ENCODE measurements around the gene CD38. TPM values are rescaled to one million over a fixed set of nuclear protein-coding genes. Genes with fewer than 3 reads are reported as not detected.

The CD38 gene
- polyA plus RNA-seq, 2 of the 4 experiments (the other 2 are of a cell fraction), result 7.8 to 12.4 TPM

DNA sequence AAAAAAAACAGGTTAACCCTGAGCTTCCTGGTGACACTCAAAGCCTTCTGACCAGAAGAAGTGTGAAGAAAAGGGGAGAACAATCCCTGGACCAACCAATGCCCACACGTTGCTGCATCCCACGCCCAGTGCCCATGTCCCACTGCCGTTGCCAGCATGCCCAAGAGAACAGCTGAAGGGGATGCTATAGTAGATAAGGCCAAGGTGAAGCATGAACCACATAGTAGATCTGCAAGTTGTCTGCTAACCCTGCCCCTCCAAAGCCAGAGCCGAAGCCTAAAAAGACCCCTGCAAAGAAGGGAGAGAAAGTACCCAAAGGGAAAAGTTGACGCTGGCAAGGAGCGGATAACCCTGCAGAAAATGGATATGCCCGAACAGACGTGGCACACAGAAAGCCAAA is 11.3 kb upstream of the CD38 start:
- Histone ChIP-seq H3K27ac (no peak overlapping the region), H3K4me3 (no peak overlapping the region), H3K4me2 (no peak overlapping the region), H3K9me3 (no peaks in the 10 kb centered on the region), H3K4me1 (peaks cover 7% of the 10 kb centered on the region; the same call in 1 of the 3 replicates)
- WGBS (ENCODE audit: missing lambda C conversion rate), result 86% methylated on average over 8 of the region's 8 CpGs
- ChIA-PET CTCF (interaction anchor here (1.2 kb wide), 2 partner anchors 11 to 287 kb away, joined by 4 read pairs; no protein-coding TSS in a partner anchor), POLR2A (no interaction called here)
- FAIRE-seq (no peak), ATAC-seq (no peak), DNase-seq (ENCODE audit: low read depth in 1 of 2, low spot score in 1 of 2) (no peak)
- TF ChIP-seq HOXB5 (CRISPR knock-in tag; IDR thresholded peaks at IDR 0.05) (no peak), ZSCAN20 (CRISPR knock-in tag; IDR thresholded peaks at IDR 0.05) (no peak), EP300 (IDR thresholded peaks at IDR 0.05) (no peak)
- TF ChIP-seq, protein P1, sequence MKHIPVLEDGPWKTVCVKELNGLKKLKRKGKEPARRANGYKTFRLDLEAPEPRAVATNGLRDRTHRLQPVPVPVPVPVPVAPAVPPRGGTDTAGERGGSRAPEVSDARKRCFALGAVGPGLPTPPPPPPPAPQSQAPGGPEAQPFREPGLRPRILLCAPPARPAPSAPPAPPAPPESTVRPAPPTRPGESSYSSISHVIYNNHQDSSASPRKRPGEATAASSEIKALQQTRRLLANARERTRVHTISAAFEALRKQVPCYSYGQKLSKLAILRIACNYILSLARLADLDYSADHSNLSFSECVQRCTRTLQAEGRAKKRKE (CRISPR knock-in tag; IDR thresholded peaks at IDR 0.05; ENCODE audit: low read depth), result no peak

DNA sequence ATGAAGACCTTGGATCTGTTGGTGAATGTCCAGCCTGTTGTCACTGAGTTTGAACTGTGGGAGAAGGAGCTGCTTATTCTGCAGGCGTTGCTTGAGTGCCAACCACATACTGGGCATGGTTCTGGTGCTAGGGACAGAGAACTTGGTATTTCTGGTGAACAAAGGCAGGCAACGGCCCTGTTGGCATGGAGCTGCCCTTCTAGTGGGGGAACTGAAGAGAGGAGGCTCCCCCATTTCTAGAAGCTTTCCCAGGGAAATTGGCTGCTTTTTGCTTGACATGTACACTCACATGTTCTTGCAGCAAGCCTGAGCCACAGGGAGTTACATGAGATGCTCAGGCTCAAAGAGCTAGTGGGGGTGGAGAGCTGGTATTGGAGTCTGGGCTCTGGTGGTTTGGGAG is 8.9 kb upstream of the CD38 start:
- DNase-seq (ENCODE audit: low read depth in 1 of 2, low spot score in 1 of 2), result no peak
- H3K9me3 ChIP-seq, result no peaks in the 10 kb centered on the region
- no peak overlapping the region for H3K4me2 ChIP-seq
- ATAC-seq, result no peak
- H3K27ac ChIP-seq, result no peak overlapping the region
- POLR2A ChIA-PET, result no interaction called here
- H3K4me3 ChIP-seq, result no peak overlapping the region
- peaks cover 24% of the 10 kb centered on the region for H3K4me1 ChIP-seq
- no peak for FAIRE-seq
- CTCF ChIA-PET, result interaction anchor here (0.7 to 1.2 kb wide), 3 partner anchors 10 to 233 kb away, joined by 3 to 4 read pairs (median 4); no protein-coding TSS in a partner anchor
- 78% methylated on average over 1 of the region's 2 CpGs for WGBS (ENCODE audit: missing lambda C conversion rate)
- TF ChIP-seq, protein P2, sequence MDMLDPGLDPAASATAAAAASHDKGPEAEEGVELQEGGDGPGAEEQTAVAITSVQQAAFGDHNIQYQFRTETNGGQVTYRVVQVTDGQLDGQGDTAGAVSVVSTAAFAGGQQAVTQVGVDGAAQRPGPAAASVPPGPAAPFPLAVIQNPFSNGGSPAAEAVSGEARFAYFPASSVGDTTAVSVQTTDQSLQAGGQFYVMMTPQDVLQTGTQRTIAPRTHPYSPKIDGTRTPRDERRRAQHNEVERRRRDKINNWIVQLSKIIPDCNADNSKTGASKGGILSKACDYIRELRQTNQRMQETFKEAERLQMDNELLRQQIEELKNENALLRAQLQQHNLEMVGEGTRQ (IDR thresholded peaks at IDR 0.05), result no peak
- no peak for TF ChIP-seq FOSL2 (IDR thresholded peaks at IDR 0.05)
- TF ChIP-seq FOSL2 (CRISPR knock-in tag; IDR thresholded peaks at IDR 0.05), result no peak
- no peak for TF ChIP-seq RNF2 (IDR thresholded peaks at IDR 0.05; ENCODE audit: borderline replicate concordance, low read depth)
- TF ChIP-seq, protein P1 (CRISPR knock-in tag; IDR thresholded peaks at IDR 0.05; ENCODE audit: low read depth), result no peak
- TF ChIP-seq HOXA7 (CRISPR knock-in tag; IDR thresholded peaks at IDR 0.05), result no peak
- no peak for TF ChIP-seq ZFP36 (IDR thresholded peaks at IDR 0.05; ENCODE audit: borderline replicate concordance, partially characterized antibody)
- no peak for TF ChIP-seq CBX2 (IDR thresholded peaks at IDR 0.05; ENCODE audit: borderline replicate concordance, low read depth)
- TF ChIP-seq MAZ (IDR thresholded peaks at IDR 0.05; ENCODE audit: borderline replicate concordance, low read depth, low read length), result no peak
- TF ChIP-seq MAFK (IDR thresholded peaks at IDR 0.05; ENCODE audit: partially characterized antibody), result no peak
- TF ChIP-seq POLR2AphosphoS2 (conservative IDR thresholded peaks at IDR 0.05; ENCODE audit: low read length), result no peak
- TF ChIP-seq, protein P3, sequence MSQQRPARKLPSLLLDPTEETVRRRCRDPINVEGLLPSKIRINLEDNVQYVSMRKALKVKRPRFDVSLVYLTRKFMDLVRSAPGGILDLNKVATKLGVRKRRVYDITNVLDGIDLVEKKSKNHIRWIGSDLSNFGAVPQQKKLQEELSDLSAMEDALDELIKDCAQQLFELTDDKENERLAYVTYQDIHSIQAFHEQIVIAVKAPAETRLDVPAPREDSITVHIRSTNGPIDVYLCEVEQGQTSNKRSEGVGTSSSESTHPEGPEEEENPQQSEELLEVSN (IDR thresholded peaks at IDR 0.05; ENCODE audit: borderline replicate concordance, low read depth), result no peak
- TF ChIP-seq CEBPB (IDR thresholded peaks at IDR 0.05), result no peak
- TF ChIP-seq RCOR1 (IDR thresholded peaks at IDR 0.05; ENCODE audit: low read depth, low read length), result no peak
- no peak for TF ChIP-seq ESRRA (IDR thresholded peaks at IDR 0.05; ENCODE audit: borderline replicate concordance, low read length)
- TF ChIP-seq MYC (IDR thresholded peaks at IDR 0.05; ENCODE audit: borderline replicate concordance, low read length), result no peak
- no peak for TF ChIP-seq RAD21 (conservative IDR thresholded peaks at IDR 0.05 in 1 of 2, IDR thresholded peaks at IDR 0.05 in 1 of 2)
- TF ChIP-seq EHMT2 (IDR thresholded peaks at IDR 0.05; ENCODE audit: low read depth), result no peak
- no peak for TF ChIP-seq RFX5 (IDR thresholded peaks at IDR 0.05)
